Prostate gland (tissue), 2 donors: ENCODE measurements around the gene RHOU. TPM values are rescaled to one million over a fixed set of nuclear protein-coding genes. Genes with fewer than 3 reads are reported as not detected.

Source experiments
- DNase-seq: peaks from one replicate; pipeline ENCODE4 v3.0.0-alpha.2; 2019; ENCODE audit warnings: low spot score
- H3K27ac ChIP-seq, 2 donors: fragments of 200-600 bp; sonication (generic); 2 replicates each; pipeline ENCODE4 v1.5.1; 2017 to 2019
- H3K27me3 ChIP-seq: fragments of 200-600 bp; sonication (generic); replicated peaks from 2 replicates; pipeline ENCODE4 v1.5.1; 2019; ENCODE audit not compliant: insufficient read depth
- H3K36me3 ChIP-seq, 2 donors: fragments of 200-600 bp; sonication (generic); 1 replicate in 1 of 2; 2 replicates in 1 of 2; pipeline versions ENCODE4 v1.5.1 to v1.8.1; 2017 to 2019
- H3K4me1 ChIP-seq: fragments of 200-600 bp; sonication (generic); replicated peaks from 2 replicates; pipeline ENCODE4 v1.5.1; 2019
- H3K4me3 ChIP-seq, 2 donors: fragments of 200-600 bp; sonication (generic); 2 replicates each; pipeline ENCODE4 v1.5.1; 2017 to 2019
- H3K9me3 ChIP-seq: fragments of 200-600 bp; sonication (generic); 2 replicates; pipeline ENCODE4 v1.5.1; 2017
- CTCF ChIP-seq, 4 experiments: fragments of 200-600 bp in 2 of 4; fragments of 450-650 bp in 2 of 4; sonication (generic) in 2 of 4; IDR thresholded peaks; 1 replicate in 3 of 4; 2 replicates in 1 of 4; pipeline ENCODE4 v1.5.1; 2016 to 2019; ENCODE audit warnings: antibody characterized with exemption in 4 of 4, mild to moderate bottlenecking in 2 of 4, moderate library complexity in 2 of 4
- POLR2A ChIP-seq: fragments of 450-650 bp; IDR thresholded peaks from one replicate; pipeline ENCODE4 v1.6.1; 2016; ENCODE audit warnings: antibody characterized with exemption, mild to moderate bottlenecking
- POLR2AphosphoS5 ChIP-seq: sonication (generic); formaldehyde crosslinking; IDR thresholded peaks from one replicate; pipeline ENCODE4 v1.6.1; 2017; ENCODE audit warnings: antibody characterized with exemption
- WGBS: methylation state at CpG from one replicate; pipeline ENCODE4 v1.1.5; 2018; 5-methylcytosine and 5-hydroxymethylcytosine counted together
- intact Hi-C: fragments of 100-400 bp; cut with DNase I; formaldehyde crosslinking; loops from one replicate; pipeline ENCODE4 v1.14.2; 2022
- total RNA-seq, 2 donors: library from RNA; depleted of rRNA; stranded (reverse); fragments of >200 nt; gene quantifications; one replicate each; pipeline ENCODE4 v1.1.0, GENCODE V29; 2016

RHOU gene
- total RNA-seq, 2 donors from 2014 or later, result 39.6 to 75.9 TPM

GRCh38 chr1:228723921-228724320, 11.4 kb upstream of the RHOU start:
- Histone ChIP-seq H3K36me3 (no peaks in the 10 kb centered on the region), H3K9me3 (no peaks in the 10 kb centered on the region), H3K4me1 (peaks cover 3% of the 10 kb centered on the region), H3K4me3 (no peak overlapping the region), H3K27ac (peak overlapping the region in 1 of 2 donors; percentile 92), H3K27me3 (no peaks in the 10 kb centered on the region)
- TF ChIP-seq CTCF (IDR thresholded peaks at IDR 0.05) (no peak), POLR2AphosphoS5 (peak; percentile 80)
- WGBS, result 82% methylated on average over 6 of the region's 6 CpGs
- DNase-seq, result no peak
- intact Hi-C loops, result no loop called here

- Histone ChIP-seq H3K27ac (no peak overlapping the region), H3K4me1 (peaks cover 3% of the 10 kb centered on the region), H3K36me3 (no peaks in the 10 kb centered on the region), H3K4me3 (no peak overlapping the region), H3K9me3 (no peaks in the 10 kb centered on the region), H3K27me3 (no peaks in the 10 kb centered on the region)
- DNase-seq, result no peak
- intact Hi-C loops, result no loop called here
- TF ChIP-seq POLR2AphosphoS5 (no peak), POLR2A (no peak), CTCF (IDR thresholded peaks at IDR 0.05) (no peak)
- WGBS, result 92% methylated on average over 3 of the region's 3 CpGs
Observed at GRCh38 chr1:228725178-228725577, 10.1 kb upstream of the RHOU start.

- Histone ChIP-seq H3K36me3 (no peaks in the 10 kb centered on the region), H3K27ac (peak overlapping the region; percentile 41 to 59), H3K9me3 (no peaks in the 10 kb centered on the region), H3K4me3 (no peak overlapping the region), H3K27me3 (no peaks in the 10 kb centered on the region), H3K4me1 (peaks cover 3% of the 10 kb centered on the region)
- no peak for DNase-seq
- TF ChIP-seq POLR2AphosphoS5 (no peak), CTCF (IDR thresholded peaks at IDR 0.05) (no peak), POLR2A (no peak)
- 33% methylated on average over 1 of the region's 1 CpG for WGBS
- intact Hi-C loops, result no loop called here
Observed at GRCh38 chr1:228727681-228728171, 7.6 kb upstream of the RHOU start.

GRCh38 chr1:228732426-228732825, 2.9 kb upstream of the RHOU start:
- Histone ChIP-seq H3K9me3 (no peaks in the 10 kb centered on the region), H3K36me3 (no peaks in the 10 kb centered on the region), H3K27me3 (no peaks in the 10 kb centered on the region), H3K27ac (no peak overlapping the region), H3K4me3 (no peak overlapping the region), H3K4me1 (no peaks in the 10 kb centered on the region)
- 93% methylated on average over 8 of the region's 8 CpGs for WGBS
- no peak for DNase-seq
- TF ChIP-seq POLR2A (no peak), POLR2AphosphoS5 (no peak), CTCF (IDR thresholded peaks at IDR 0.05) (no peak)
- intact Hi-C loops, result no loop called here

GRCh38 chr1:228733576-228733975, 1.7 kb upstream of the RHOU start:
- H3K4me3 ChIP-seq, result no peak overlapping the region
- H3K27me3 ChIP-seq, result no peaks in the 10 kb centered on the region
- WGBS, result 98% methylated on average over 4 of the region's 4 CpGs
- TF ChIP-seq POLR2A, result no peak
- no peak for TF ChIP-seq POLR2AphosphoS5
- no peak for TF ChIP-seq CTCF (IDR thresholded peaks at IDR 0.05)
- no peaks in the 10 kb centered on the region for H3K9me3 ChIP-seq
- intact Hi-C loops, result no loop called here
- H3K27ac ChIP-seq, result no peak overlapping the region
- no peaks in the 10 kb centered on the region for H3K4me1 ChIP-seq
- no peak for DNase-seq
- no peaks in the 10 kb centered on the region for H3K36me3 ChIP-seq
